GM18499 (cell line): ENCODE data around the gene TMEM178A.
"Not testable (repeated sequence)": the region's sequence is repeated elsewhere in the genome, so short reads cannot be mapped to it uniquely, and the experiment has no call there.

ENCODE experiments used
- ATAC-seq: cut with Tn5 transposase; IDR thresholded peaks from one replicate; pipeline ENCODE4 v1.9.1; 2021; ENCODE audit warnings: moderate number of reproducible peaks; ENCODE audit not compliant: insufficient read depth, unreplicated experiment

Gene TMEM178A

GRCh38 chr2:39646267-39646666 lies 19.4 kb upstream of the TMEM178A start:
- no peak for ATAC-seq

GRCh38 chr2:39647104-39647765 lies 18.5 kb upstream of the TMEM178A start:
- no peak for ATAC-seq

- ATAC-seq: no peak
Measured at GRCh38 chr2:39648580-39648979, 17.1 kb upstream of the TMEM178A start.

DNA sequence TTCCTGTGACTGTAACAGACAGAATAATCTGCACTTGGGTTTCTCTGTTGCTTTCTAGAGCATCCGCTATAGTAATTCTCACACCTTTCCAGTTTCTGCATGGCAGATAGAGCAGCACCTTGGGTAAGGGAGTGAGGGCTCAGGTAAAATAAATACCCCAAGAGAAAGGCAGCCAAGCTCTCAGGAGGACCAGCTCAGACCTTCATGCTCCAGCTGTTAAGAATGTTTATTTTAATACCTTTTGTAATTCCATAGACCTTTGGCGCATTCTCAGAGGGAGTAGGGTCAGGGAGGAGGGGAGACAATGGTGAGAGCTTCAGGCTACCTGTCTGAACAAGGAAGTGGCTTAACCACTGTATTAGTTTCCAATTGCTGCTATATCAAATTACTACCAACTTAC lies 16.2 kb upstream of the TMEM178A start:
- ATAC-seq: no peak

GRCh38 chr2:39650468-39650867 lies 15.2 kb upstream of the TMEM178A start:
- ATAC-seq: no peak

- not testable (repeated sequence) for ATAC-seq
Measured at GRCh38 chr2:39656215-39656614, 9.5 kb upstream of the TMEM178A start.

GRCh38 chr2:39657287-39657937 lies 8.3 kb upstream of the TMEM178A start:
- no peak for ATAC-seq

- no peak for ATAC-seq
Measured at GRCh38 chr2:39658371-39658770, 7.3 kb upstream of the TMEM178A start.

DNA sequence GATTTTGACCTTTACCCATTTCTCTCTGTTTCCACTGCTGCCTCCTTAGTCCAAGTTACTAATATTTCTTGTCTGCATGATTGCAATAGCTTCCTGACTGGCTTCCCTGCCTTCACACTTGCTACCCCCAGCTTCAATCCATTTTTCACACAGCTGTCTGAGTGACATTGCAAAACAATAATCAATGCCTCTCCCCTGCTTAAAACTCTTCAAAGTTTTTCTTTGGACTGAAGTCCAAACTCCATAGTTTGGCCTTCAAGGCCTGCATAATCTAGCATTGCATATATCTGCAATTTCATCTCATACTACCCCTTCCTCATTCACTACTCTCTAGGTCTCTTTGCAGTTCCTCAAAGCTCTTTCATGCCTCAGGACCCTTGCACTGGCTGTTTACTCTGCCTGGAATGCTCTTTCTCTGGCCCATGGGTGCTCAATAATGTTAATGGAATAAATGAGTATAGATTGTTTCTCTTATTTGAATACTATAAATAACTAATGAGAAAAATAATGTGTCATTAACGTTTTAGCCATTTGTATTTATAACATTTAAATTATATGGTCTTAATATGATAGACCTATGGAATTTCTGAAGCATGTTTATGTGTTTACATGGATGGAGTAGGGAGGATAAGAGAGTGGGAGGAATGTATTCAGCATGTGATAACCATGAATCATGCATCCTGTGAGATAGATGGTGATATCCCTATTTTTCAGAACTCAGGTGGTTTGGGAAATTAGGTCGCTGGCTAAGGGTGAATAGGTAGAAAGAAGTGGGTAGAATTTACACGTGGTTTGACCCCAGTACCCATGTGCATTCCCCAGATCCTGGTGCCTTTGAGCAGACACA lies 5.7 kb upstream of the TMEM178A start:
- ATAC-seq: no peak

DNA sequence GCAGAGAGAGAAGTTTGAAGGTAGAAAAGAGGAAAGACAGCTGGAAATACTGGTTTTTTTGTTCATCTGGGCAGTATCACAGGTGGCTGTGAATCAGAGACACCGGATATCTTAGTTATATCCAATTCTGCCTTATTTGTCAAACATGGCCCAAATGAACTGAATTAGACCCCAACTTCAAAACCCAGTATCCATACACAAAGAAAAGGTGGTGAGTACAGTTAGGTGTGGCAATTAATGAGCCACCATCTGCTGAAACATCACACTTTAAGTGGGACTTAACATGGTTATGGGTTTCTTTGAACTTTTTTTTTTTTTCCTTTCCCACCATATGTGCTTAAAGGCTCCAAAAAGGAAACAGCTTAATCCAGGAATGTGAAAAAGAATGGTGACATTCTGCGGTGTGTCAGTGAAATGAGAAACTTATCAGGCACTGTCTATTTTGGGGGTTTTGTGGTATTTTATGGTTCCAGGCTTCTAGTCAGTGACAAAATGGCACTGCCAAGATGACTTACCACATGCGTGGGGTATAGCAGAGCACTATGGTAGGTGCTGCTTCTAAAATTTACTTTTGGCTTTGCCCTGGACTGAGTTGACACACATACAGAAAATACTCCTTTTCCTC lies 5.0 kb upstream of the TMEM178A start:
- no peak for ATAC-seq

DNA sequence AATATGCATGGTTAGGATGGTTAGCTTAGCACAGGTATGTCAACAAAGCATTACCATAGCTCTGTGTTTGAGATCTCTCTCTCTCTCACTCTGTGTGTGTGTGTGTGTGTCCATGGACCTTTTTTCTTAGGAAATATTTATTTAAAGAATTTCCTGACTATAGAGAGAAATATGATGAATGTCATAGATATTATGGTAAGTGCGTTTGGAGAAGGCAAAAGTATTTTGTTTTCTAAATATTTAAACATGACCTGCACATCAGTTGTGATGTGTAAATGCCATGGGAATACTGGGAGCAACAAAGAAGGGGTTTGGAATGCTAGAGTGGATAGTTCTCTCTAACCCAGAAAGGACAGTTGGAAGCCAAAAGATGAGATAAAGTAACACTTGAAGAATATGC lies 3.9 kb upstream of the TMEM178A start:
- no peak for ATAC-seq

DNA sequence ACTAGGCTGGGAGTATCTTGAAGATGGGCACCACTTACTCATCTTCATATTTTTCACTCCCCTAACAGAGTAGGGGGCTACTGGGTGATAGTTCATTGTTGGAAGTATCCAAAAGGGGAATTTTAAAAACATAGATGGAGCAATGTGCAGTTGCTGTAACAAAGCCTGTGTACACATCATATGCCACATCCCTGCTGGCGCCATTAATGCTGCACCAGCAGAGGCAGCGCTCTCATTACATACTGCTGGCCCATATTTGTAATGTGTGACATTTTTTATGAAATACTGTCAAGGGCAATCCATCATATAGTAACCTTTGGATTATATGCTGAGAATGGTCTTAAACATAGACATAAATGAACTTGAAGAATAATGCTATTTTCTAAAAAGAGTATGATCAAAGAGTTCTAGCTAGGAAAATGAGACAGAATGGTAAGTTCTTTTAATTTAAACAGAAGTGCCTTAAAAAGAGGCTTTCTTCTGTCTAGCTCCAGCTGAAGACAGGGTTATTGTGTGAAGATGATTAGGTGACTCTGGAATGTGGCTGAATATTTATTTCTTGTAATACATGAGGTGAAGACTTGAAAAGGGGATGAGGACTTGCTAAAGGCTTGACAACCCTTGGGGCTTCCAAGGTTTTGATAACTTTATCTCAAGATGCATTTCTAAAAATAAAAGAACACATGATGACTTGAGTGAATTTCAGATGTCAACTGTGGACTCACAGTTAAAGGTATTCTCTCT lies 2.4 kb upstream of the TMEM178A start:
- no peak for ATAC-seq

- no peak for ATAC-seq
Measured at GRCh38 chr2:39664232-39664887, 1.4 kb upstream of the TMEM178A start.

DNA sequence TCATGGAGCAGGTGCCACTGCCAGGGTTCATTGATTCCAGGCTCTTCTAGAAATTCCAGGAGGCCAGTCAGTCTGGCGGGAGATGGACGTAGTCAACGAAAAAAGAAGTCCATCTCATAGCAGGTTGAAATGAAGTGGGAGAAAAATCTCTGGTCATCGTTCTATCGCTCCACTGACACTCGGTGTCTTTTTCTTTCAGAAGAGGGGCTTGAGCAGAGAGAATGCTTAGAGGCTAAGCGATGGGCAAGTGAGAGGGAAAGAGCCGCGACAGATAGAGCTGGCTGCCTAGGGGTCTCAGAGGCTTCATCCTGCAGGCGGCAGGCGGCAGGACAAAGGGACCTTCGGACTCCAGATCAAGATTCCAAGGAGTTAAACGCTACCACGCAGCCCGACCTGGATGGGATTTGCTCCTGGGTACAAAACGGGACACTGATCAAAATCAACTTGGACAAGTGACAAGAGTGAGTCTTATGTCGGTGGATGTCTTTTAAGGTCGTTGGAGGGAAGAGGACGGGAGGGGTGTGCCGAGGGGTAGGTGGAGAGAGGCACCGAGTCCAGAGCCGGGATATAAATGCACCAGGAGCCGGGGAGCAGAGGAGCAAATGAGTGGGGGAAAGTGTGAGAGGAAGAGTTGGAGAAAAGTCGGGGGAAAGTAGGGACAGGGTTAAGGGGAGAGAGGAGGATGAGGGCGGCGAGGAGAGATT lies 677 bp upstream of the TMEM178A start:
- ATAC-seq: no peak

- no peak for ATAC-seq
Measured at GRCh38 chr2:39666491-39667101, 879 bp downstream of the TMEM178A start.

DNA sequence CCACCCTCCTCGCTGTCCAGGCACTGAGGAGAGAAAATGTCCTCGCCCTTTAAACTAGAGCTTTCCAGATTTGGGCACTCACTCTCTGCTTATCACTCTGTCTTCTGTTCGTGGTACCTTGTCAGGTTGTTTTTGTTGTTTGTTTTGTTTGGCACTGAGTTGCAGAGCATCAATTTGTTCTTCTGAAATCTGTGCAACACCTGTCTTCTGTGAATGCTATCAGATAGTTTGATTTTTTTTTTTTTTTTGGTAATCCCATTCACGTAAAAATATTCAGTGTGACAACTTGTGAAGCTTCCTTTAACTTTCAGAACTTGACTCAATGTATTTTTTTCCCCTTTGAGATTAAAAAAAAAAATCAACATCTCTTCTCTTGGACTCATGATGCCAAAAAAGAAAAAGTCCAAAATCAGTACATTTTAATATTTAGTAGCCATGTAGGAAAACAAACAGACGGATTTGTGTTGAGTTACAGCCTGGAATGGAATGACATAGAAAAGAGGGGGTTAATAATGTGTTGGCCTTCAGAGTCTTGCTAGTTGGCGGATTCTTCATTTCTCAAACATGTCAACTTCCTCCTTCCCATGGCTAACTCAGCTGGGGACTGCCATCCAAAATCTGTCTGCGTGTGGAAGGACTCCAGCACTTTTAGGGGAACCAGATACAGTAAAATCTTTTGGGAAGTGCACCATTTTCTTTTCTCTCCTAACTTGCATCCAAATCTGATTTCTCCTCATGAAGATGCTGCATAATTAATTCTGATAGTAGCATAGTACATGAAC lies 1.6 kb downstream of the TMEM178A start:
- no peak for ATAC-seq

DNA sequence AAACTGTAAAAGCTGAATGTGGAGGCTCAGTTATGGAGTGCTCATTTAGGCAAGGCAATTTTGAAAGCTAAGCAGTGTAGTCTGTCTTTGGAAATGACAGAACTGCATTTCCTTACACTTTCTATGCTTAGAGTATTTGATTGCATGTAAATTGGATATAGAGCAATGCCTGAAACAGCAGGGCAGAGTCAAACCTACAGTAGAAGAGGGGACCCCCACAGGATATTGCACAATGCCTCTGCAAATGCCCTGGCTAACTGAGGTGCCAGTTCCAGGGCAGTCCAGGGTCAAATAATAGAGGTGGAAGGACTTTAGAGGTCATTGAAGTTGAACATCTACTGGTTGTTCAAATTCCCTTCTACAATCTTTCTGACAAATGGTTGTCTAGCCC lies 2.2 kb downstream of the TMEM178A start:
- no peak for ATAC-seq

- no peak for ATAC-seq
Measured at GRCh38 chr2:39668576-39669080, 2.9 kb downstream of the TMEM178A start.
